ENCODE results near the gene USP51.
"Not testable (repeated sequence)": the region's sequence is repeated elsewhere in the genome, so short reads cannot be mapped to it uniquely, and the experiment has no call there.

Gene USP51

DNA sequence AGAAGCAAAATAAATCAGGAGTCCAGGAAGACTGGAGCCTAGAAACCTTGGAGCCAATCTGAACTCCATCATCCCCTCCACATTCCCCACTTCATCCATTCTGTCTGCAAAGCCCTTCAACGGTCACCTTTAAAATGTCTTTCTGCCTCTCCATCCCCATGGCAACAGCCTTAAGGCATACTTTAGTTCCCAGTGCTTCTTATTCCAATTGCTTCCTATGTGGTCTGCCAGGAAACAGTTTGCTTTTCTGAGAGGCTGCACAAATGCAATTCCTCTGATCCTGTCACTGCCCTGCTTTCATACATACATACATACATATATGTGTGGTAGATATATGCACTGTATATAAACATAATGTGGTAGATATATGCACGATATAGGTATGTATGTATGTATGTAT is 38.5 kb downstream of the USP51 start:
- DNase-seq (ENCODE audit: low spot score): no peak

DNA sequence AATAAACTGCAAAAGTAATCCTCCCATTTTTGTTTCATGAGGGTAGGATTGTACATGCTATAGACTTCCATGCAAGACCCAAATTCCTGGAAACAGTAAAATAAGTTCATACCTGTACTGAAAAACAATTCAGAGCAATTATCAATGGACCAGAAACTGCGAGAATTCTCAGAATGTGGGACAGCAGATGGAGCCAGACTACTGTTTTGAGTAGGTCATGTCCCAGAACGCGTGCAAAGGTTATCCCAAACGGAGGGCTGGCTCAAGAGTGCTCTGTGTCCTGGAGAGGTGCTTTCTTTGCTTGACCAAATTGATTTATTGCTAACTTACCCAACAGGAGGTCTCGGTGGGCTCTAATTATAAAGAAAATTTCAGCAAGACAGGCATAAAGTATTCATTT is 39.4 kb downstream of the USP51 start:
- DNase-seq (ENCODE audit: low spot score): no peak
- TF ChIP-seq, protein P1, sequence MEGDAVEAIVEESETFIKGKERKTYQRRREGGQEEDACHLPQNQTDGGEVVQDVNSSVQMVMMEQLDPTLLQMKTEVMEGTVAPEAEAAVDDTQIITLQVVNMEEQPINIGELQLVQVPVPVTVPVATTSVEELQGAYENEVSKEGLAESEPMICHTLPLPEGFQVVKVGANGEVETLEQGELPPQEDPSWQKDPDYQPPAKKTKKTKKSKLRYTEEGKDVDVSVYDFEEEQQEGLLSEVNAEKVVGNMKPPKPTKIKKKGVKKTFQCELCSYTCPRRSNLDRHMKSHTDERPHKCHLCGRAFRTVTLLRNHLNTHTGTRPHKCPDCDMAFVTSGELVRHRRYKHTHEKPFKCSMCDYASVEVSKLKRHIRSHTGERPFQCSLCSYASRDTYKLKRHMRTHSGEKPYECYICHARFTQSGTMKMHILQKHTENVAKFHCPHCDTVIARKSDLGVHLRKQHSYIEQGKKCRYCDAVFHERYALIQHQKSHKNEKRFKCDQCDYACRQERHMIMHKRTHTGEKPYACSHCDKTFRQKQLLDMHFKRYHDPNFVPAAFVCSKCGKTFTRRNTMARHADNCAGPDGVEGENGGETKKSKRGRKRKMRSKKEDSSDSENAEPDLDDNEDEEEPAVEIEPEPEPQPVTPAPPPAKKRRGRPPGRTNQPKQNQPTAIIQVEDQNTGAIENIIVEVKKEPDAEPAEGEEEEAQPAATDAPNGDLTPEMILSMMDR (IDR thresholded peaks at IDR 0.05; ENCODE audit: extremely low read depth, missing control alignments): no peak

More for the DNA sequence above, 38.5 kb downstream of the USP51 start:
- TF ChIP-seq, protein P1 (IDR thresholded peaks at IDR 0.05; ENCODE audit: extremely low read depth, missing control alignments): no peak

DNA sequence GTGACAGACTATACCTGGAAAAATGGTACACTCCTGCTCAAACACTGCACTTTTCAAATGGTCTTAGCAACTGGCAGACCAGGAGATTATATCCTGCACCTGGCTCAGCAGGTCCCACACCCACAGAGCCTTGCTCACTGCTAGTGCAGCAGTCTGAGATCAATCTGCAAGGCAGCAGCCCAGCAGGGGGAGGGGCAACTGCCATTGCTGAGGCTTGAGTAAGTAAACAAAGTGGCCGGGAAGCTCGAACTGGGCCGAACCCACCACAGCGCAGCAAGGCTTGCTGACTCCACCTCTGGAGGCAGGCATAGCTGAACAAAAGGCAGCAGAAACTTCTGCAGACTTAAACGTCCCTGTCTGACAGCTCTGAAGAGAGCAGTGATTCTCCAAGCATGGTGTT is 46.2 kb downstream of the USP51 start:
- DNase-seq (ENCODE audit: low spot score): not testable (repeated sequence)

All from GM20000 (cell line).